ENCODE measurements around the gene FXR2. TPM values are rescaled to one million over a fixed set of nuclear protein-coding genes. Genes with fewer than 3 reads are reported as not detected.
A peak's percentile ranks its signal among the peaks of the same experiment; 100 is the strongest.

FXR2 gene
- total RNA-seq, 1 donor from 2014 or later, result 44.2 TPM

- TF ChIP-seq CTCF (conservative IDR thresholded peaks at IDR 0.05), result no peak
- no peaks in the 10 kb centered on the region for H3K9me3 Mint-ChIP-seq
- H3K4me1 Mint-ChIP-seq (ENCODE audit: unreplicated experiment), result peaks cover 32% of the 10 kb centered on the region
- H3K27ac Mint-ChIP-seq, result no peak overlapping the region
- H3K27me3 Mint-ChIP-seq, result peaks cover 71% of the 10 kb centered on the region
- DNase-seq (ENCODE audit: extremely low spot score, unreplicated experiment), result no peak
- peaks cover 3% of the 10 kb centered on the region for H3K36me3 Mint-ChIP-seq
- H3K4me3 Mint-ChIP-seq, result peak overlapping the region; percentile 71
Observed at GRCh38 chr17:7652388-7653356, 38.0 kb upstream of the FXR2 start.

GRCh38 chr17:7651665-7652387, 37.1 kb upstream of the FXR2 start:
- peak; percentile 22 for TF ChIP-seq CTCF (conservative IDR thresholded peaks at IDR 0.05)
- peaks cover 64% of the 10 kb centered on the region for H3K27me3 Mint-ChIP-seq
- H3K27ac Mint-ChIP-seq, result no peak overlapping the region
- peaks cover 3% of the 10 kb centered on the region for H3K36me3 Mint-ChIP-seq
- DNase-seq (ENCODE audit: extremely low spot score, unreplicated experiment), result no peak
- H3K4me1 Mint-ChIP-seq (ENCODE audit: unreplicated experiment), result peaks cover 25% of the 10 kb centered on the region
- H3K4me3 Mint-ChIP-seq, result peak overlapping the region; percentile 86
- no peaks in the 10 kb centered on the region for H3K9me3 Mint-ChIP-seq

- DNase-seq (ENCODE audit: extremely low spot score, unreplicated experiment), result no peak
- Mint-ChIP-seq H3K4me3 (peak overlapping the region; percentile 86), H3K9me3 (no peaks in the 10 kb centered on the region), H3K27me3 (peaks cover 61% of the 10 kb centered on the region), H3K36me3 (peaks cover 3% of the 10 kb centered on the region), H3K4me1 (ENCODE audit: unreplicated experiment) (peaks cover 21% of the 10 kb centered on the region), H3K27ac (no peak overlapping the region)
- no peak for TF ChIP-seq CTCF (conservative IDR thresholded peaks at IDR 0.05)
Observed at GRCh38 chr17:7651097-7651664, 36.5 kb upstream of the FXR2 start.

- TF ChIP-seq CTCF (conservative IDR thresholded peaks at IDR 0.05), result no peak
- Mint-ChIP-seq H3K4me3 (peak within 1 kb of the TSS; percentile 87), H3K9me3 (no peaks in the 10 kb centered on the region), H3K4me1 (ENCODE audit: unreplicated experiment) (peaks cover 19% of the 10 kb centered on the region), H3K27ac (peak within 1 kb of the TSS; percentile 64), H3K36me3 (peaks cover 3% of the 10 kb centered on the region), H3K27me3 (peaks cover 57% of the 10 kb centered on the region)
- DNase-seq (ENCODE audit: extremely low spot score, unreplicated experiment), result peak; percentile 74
Observed at GRCh38 chr17:7650509-7651096, 35.9 kb upstream of the FXR2 start, which contains the start of gene ATP1B2. Gene ATP1B2, plus strand, starts transcription at chr17:7650926. Its CDS starts 593 bp downstream, at chr17:7651519.

GRCh38 chr17:7647018-7647417, 32.3 kb upstream of the FXR2 start:
- peaks cover 27% of the 10 kb centered on the region for H3K27me3 Mint-ChIP-seq
- no peak overlapping the region for H3K4me3 Mint-ChIP-seq
- no peak overlapping the region for H3K27ac Mint-ChIP-seq
- no peaks in the 10 kb centered on the region for H3K9me3 Mint-ChIP-seq
- H3K4me1 Mint-ChIP-seq (ENCODE audit: unreplicated experiment), result peaks cover 9% of the 10 kb centered on the region
- H3K36me3 Mint-ChIP-seq, result no peaks in the 10 kb centered on the region
- no peak for DNase-seq (ENCODE audit: extremely low spot score, unreplicated experiment)
- no peak for TF ChIP-seq CTCF (conservative IDR thresholded peaks at IDR 0.05)

Data from type B pancreatic cell (in vitro differentiated cells).